CD4-positive, alpha-beta T cell (primary cell): Measurements from ENCODE around the gene ZNF790. TPM values are rescaled to one million over a fixed set of nuclear protein-coding genes. Genes with fewer than 3 reads are reported as not detected.

Experiments
- ATAC-seq: fragments of 200-7000 bp; cut with Tn5 transposase; one replicate; pipeline ENCODE4 v1.10.0; 2022; ENCODE audit warnings: mild to moderate bottlenecking; ENCODE audit not compliant: poor library complexity
- CTCF ChIA-PET: fragments of 350-600 bp; sonication (Branson Sonifier 250); formaldehyde crosslinking; loops from one replicate; lab custom pipeline; 2021; ENCODE audit warnings: antibody characterized with exemption, inconsistent platforms; lab: Charles Lee
- POLR2A ChIA-PET: fragments of 350-600 bp; sonication (Branson Sonifier 250); formaldehyde crosslinking; loops from one replicate; lab custom pipeline; 2021; ENCODE audit warnings: antibody characterized with exemption, inconsistent platforms; lab: Charles Lee
- DNase-seq, 14 experiments: peaks; one replicate each; pipeline ENCODE4 v3.0.0-alpha.2; 2013 to 2020; ENCODE audit warnings: mixed read lengths in 2 of 14
- H3K27ac ChIP-seq, 2 donors: one replicate each; pipeline versions ENCODE4 v1.5.1 to v1.7.0; 2013; ENCODE audit warnings: low read length in 2 of 2, low read depth in 1 of 2, mild to moderate bottlenecking in 1 of 2
- H3K27me3 ChIP-seq, 2 experiments: 1 replicate in 1 of 2; 2 replicates in 1 of 2; pipeline versions ENCODE4 v1.6.1 to v1.7.0; 2013; ENCODE audit warnings: low read length in 2 of 2, control low read depth in 1 of 2, mild to moderate bottlenecking in 1 of 2, moderate library complexity in 1 of 2; ENCODE audit not compliant: insufficient read depth in 2 of 2, control insufficient read depth in 1 of 2
- H3K36me3 ChIP-seq: one replicate; pipeline ENCODE4 v1.6.1; 2013; ENCODE audit warnings: low read length, control low read depth; ENCODE audit not compliant: insufficient read depth
- H3K4me1 ChIP-seq: one replicate; pipeline ENCODE4 v1.6.1; 2013; ENCODE audit warnings: low read length, control low read depth; ENCODE audit not compliant: insufficient read depth
- H3K4me3 ChIP-seq: one replicate; pipeline ENCODE4 v1.5.1; 2013; ENCODE audit warnings: mild to moderate bottlenecking, low read length, moderate library complexity
- H3K9me3 ChIP-seq, 2 experiments: 1 replicate in 1 of 2; 2 replicates in 1 of 2; pipeline versions ENCODE4 v1.6.1 to v1.7.0; 2013; ENCODE audit warnings: low read length in 2 of 2, mild to moderate bottlenecking in 2 of 2, control low read depth in 1 of 2, moderate library complexity in 1 of 2; ENCODE audit not compliant: control insufficient read depth in 1 of 2, insufficient read depth in 1 of 2
- H3K27ac Mint-ChIP-seq: one replicate; pipeline ENCODE4 v1.8.0; 2020; ENCODE audit warnings: mixed read lengths
- H3K27me3 Mint-ChIP-seq: one replicate; pipeline ENCODE4 v1.8.0; 2021; ENCODE audit warnings: mixed read lengths
- H3K36me3 Mint-ChIP-seq: one replicate; pipeline ENCODE4 v1.8.0; 2021; ENCODE audit warnings: low read depth, mixed read lengths
- H3K4me1 Mint-ChIP-seq: one replicate; pipeline ENCODE4 v1.8.0; 2021; ENCODE audit warnings: low read depth, mixed read lengths
- H3K4me3 Mint-ChIP-seq: one replicate; pipeline ENCODE4 v1.8.0; 2020; ENCODE audit warnings: mild to moderate bottlenecking, mixed read lengths
- H3K9me3 Mint-ChIP-seq: one replicate; pipeline ENCODE4 v1.8.0; 2020; ENCODE audit warnings: mixed read lengths
- CTCF ChIP-seq: fragments of 200-600 bp; IDR thresholded peaks from one replicate; pipeline ENCODE4 v1.8.0; 2022; ENCODE audit warnings: antibody characterized with exemption, mild to moderate bottlenecking
- intact Hi-C, 2 experiments: fragments of 100-400 bp; cut with DNase I in 1 of 2; cut with micrococcal nuclease in 1 of 2; formaldehyde crosslinking; loops; one replicate each; pipeline versions ENCODE4 v1.15.1 to v1.9.0; 2023 to 2025; cut with DNase I, micrococcal nuclease
- total RNA-seq, 174 experiments: library from RNA in 2 of 174; stranded (reverse) in 2 of 174; gene quantifications; one replicate each; pipeline ENCODE4 v1.2.3 and lab custom pipeline; 2021 to 2026

Gene ZNF790
- total RNA-seq, 2 experiments from 2014 or later = 2.9 to 3.5 TPM

- intact Hi-C loops = loop anchor here (1.0 to 10.0 kb wide), 18 partner anchors 12 to 735 kb away; partner anchors contain the start of genes ZNF461 (in 2 of the 2), ZNF568 (in 2 of the 2), ZNF790 (in 2 of the 2) and ZNF829 (in 2 of the 2)
- peak; percentile 75 to 93 (median 86) for DNase-seq
- ATAC-seq = peak; percentile 85
- CTCF ChIA-PET = interaction anchor here (0.7 to 2.6 kb wide), 9 partner anchors 9 to 471 kb away, joined by 3 to 13 read pairs (median 3); partner anchors contain the start of genes ZFP14, ZNF420, ZNF566 and ZNF790
- H3K36me3 Mint-ChIP-seq = peaks cover 25% of the 10 kb centered on the region
- H3K4me3 Mint-ChIP-seq = no peak overlapping the region
- H3K4me3 ChIP-seq = peak overlapping the region; percentile 83
- H3K27me3 ChIP-seq = no peaks in the 10 kb centered on the region
- no peak overlapping the region for H3K27ac Mint-ChIP-seq
- POLR2A ChIA-PET = interaction anchor here (0.6 to 3.4 kb wide), 38 partner anchors 9 to 1155 kb away, joined by 3 to 167 read pairs (median 4); partner anchors contain the start of genes POLR2I, ZFP14, ZFP30 and ZNF146
- H3K27ac ChIP-seq = peak overlapping the region; percentile 71 to 86
- peaks cover 19% of the 10 kb centered on the region for H3K4me1 Mint-ChIP-seq
- peaks cover 6% of the 10 kb centered on the region for H3K9me3 Mint-ChIP-seq
- peaks cover 10% of the 10 kb centered on the region for H3K36me3 ChIP-seq
- H3K4me1 ChIP-seq = peaks cover 29% of the 10 kb centered on the region
- H3K27me3 Mint-ChIP-seq = no peaks in the 10 kb centered on the region
- TF ChIP-seq CTCF = no peak
- peaks cover 5 to 21% of the 10 kb centered on the region in 2 experiments for H3K9me3 ChIP-seq
Observed at GRCh38 chr19:36849701-36850558, 11.7 kb upstream of the ZNF790 start.

GRCh38 chr19:36847968-36848367 is 9.8 kb upstream of the ZNF790 start:
- peaks cover 5 to 27% of the 10 kb centered on the region in 2 experiments for H3K9me3 ChIP-seq
- no peak overlapping the region for H3K27ac ChIP-seq
- CTCF ChIA-PET = no interaction called here
- H3K4me1 ChIP-seq = peaks cover 29% of the 10 kb centered on the region
- Mint-ChIP-seq H3K4me1 (peaks cover 15% of the 10 kb centered on the region), H3K27me3 (no peaks in the 10 kb centered on the region), H3K27ac (no peak overlapping the region), H3K36me3 (peaks cover 39% of the 10 kb centered on the region), H3K4me3 (peak overlapping the region; percentile 86), H3K9me3 (peaks cover 5% of the 10 kb centered on the region)
- POLR2A ChIA-PET = interaction anchor here (1.3 to 3.4 kb wide), 3 partner anchors 10 to 659 kb away, joined by 3 to 167 read pairs (median 4); partner anchors contain the start of genes ZNF790 and ZNF793
- peaks cover 5% of the 10 kb centered on the region for H3K36me3 ChIP-seq
- H3K27me3 ChIP-seq = no peaks in the 10 kb centered on the region
- DNase-seq = no peak
- H3K4me3 ChIP-seq = no peak overlapping the region
- intact Hi-C loops = loop anchor here in 1 of 2 experiments (5.0 kb wide), 2 partner anchors 124 to 229 kb away; partner anchors contain the start of gene ZNF420
- ATAC-seq = no peak
- no peak for TF ChIP-seq CTCF

- peak overlapping the region; percentile 81 to 90 for H3K27ac ChIP-seq
- intact Hi-C loops = loop anchor here (1.0 to 10.0 kb wide), 11 partner anchors 11 to 354 kb away; partner anchors contain the start of genes ZNF345 (in 2 of the 2), ZNF568 (in 2 of the 2), ZNF829 (in 2 of the 2) and ZNF850 (in 2 of the 2)
- Mint-ChIP-seq H3K36me3 (peaks cover 55% of the 10 kb centered on the region), H3K27ac (no peak overlapping the region), H3K4me3 (no peak overlapping the region), H3K9me3 (peaks cover 4% of the 10 kb centered on the region), H3K4me1 (peaks cover 9% of the 10 kb centered on the region), H3K27me3 (no peaks in the 10 kb centered on the region)
- H3K9me3 ChIP-seq = peaks cover 33 to 41% of the 10 kb centered on the region in 2 experiments
- peaks cover under 1% of the 10 kb centered on the region for H3K36me3 ChIP-seq
- H3K27me3 ChIP-seq = no peaks in the 10 kb centered on the region
- CTCF ChIA-PET = interaction anchor here (2.0 kb wide), 1 partner anchor 12 kb away, joined by 13 read pairs; the partner anchor contains the start of gene ZNF345
- DNase-seq (no peak), ATAC-seq (no peak)
- TF ChIP-seq CTCF = no peak
- H3K4me3 ChIP-seq = peak overlapping the region; percentile 66
- peaks cover 18% of the 10 kb centered on the region for H3K4me1 ChIP-seq
- POLR2A ChIA-PET = interaction anchor here (1.7 to 3.5 kb wide), 5 partner anchors 11 to 460 kb away, joined by 7 to 167 read pairs (median 9); partner anchors contain the start of genes ZFP14, ZNF345, ZNF420 and ZNF568
Observed at GRCh38 chr19:36838784-36839324, 667 bp upstream of the ZNF790 start.
